HG03175 (cell line): Measurements from ENCODE around the gene KDM6A.
"Not testable (repeated sequence)": the region's sequence is repeated elsewhere in the genome, so short reads cannot be mapped to it uniquely, and the experiment has no call there.

Experiments used
- ATAC-seq: cut with Tn5 transposase; IDR thresholded peaks from one replicate; pipeline ENCODE4 v1.9.1; 2021; ENCODE audit warnings: mild to moderate bottlenecking, moderate library complexity; ENCODE audit not compliant: unreplicated experiment

The KDM6A gene

GRCh38 chrX:45068569-45068968, 195.6 kb downstream of the KDM6A start:
- no peak for ATAC-seq

GRCh38 chrX:45070116-45071007, 197.4 kb downstream of the KDM6A start:
- no peak for ATAC-seq

- ATAC-seq: not testable (repeated sequence)
These were observed 200.0 kb downstream of the KDM6A start for GRCh38 chrX:45073011-45073410.

GRCh38 chrX:45077748-45078424, 204.9 kb downstream of the KDM6A start:
- ATAC-seq: peak; percentile 75

GRCh38 chrX:45083314-45083713, 210.3 kb downstream of the KDM6A start:
- ATAC-seq: no peak

GRCh38 chrX:45110494-45110893, 237.5 kb downstream of the KDM6A start:
- ATAC-seq: no peak

- no peak for ATAC-seq
These were observed 253.2 kb downstream of the KDM6A start for GRCh38 chrX:45126158-45126557.

GRCh38 chrX:45128896-45129454, 256.0 kb downstream of the KDM6A start:
- no peak for ATAC-seq

GRCh38 chrX:45133465-45133864, 260.5 kb downstream of the KDM6A start:
- ATAC-seq: no peak

GRCh38 chrX:45134315-45134731, 261.3 kb downstream of the KDM6A start:
- ATAC-seq: no peak

- no peak for ATAC-seq
These were observed 261.8 kb downstream of the KDM6A start for GRCh38 chrX:45134775-45135174.

- ATAC-seq: not testable (repeated sequence)
These were observed 262.5 kb downstream of the KDM6A start for GRCh38 chrX:45135391-45136075.

GRCh38 chrX:45137531-45137930, 264.5 kb downstream of the KDM6A start:
- no peak for ATAC-seq

GRCh38 chrX:45138525-45138924, 265.5 kb downstream of the KDM6A start:
- no peak for ATAC-seq

- no peak for ATAC-seq
These were observed 267.8 kb downstream of the KDM6A start for GRCh38 chrX:45140812-45141211.

GRCh38 chrX:45142185-45142584, 269.2 kb downstream of the KDM6A start:
- no peak for ATAC-seq

GRCh38 chrX:45143455-45143854, 270.5 kb downstream of the KDM6A start:
- no peak for ATAC-seq

GRCh38 chrX:45145492-45146215, 272.7 kb downstream of the KDM6A start:
- no peak for ATAC-seq

GRCh38 chrX:45150821-45151220, 277.8 kb downstream of the KDM6A start:
- no peak for ATAC-seq

GRCh38 chrX:45154033-45154360, 281.0 kb downstream of the KDM6A start:
- no peak for ATAC-seq

- ATAC-seq: no peak
These were observed 281.5 kb downstream of the KDM6A start for GRCh38 chrX:45154462-45154861.
